ENCODE data around the gene DPPA5. TPM values are rescaled to one million over a fixed set of nuclear protein-coding genes. Genes with fewer than 3 reads are reported as not detected.

Gene DPPA5
- polyA plus RNA-seq, 1 donor from 2014 or later = not detected

GRCh38 chr6:73367761-73368355 lies 13.8 kb upstream of the DPPA5 start:
- Histone ChIP-seq H2AFZ (ENCODE audit: low read depth, low read length) (no peak overlapping the region), H3K4me2 (ENCODE audit: low read length) (no peak overlapping the region), H3K9me3 (ENCODE audit: low read length) (no peaks in the 10 kb centered on the region), H3F3A (ENCODE audit: insufficient read depth, low read length, poor library complexity, severe bottlenecking) (no peaks in the 10 kb centered on the region), H3K27me3 (ENCODE audit: insufficient read depth, low read depth, low read length) (no peaks in the 10 kb centered on the region), H3K4me3 (ENCODE audit: low read length) (no peak overlapping the region), H3K9ac (ENCODE audit: low read length) (no peak overlapping the region), H3K79me2 (replicated peaks; ENCODE audit: insufficient read depth, low read length) (no peaks in the 10 kb centered on the region), H4K20me1 (ENCODE audit: insufficient read depth) (no peaks in the 10 kb centered on the region), H3K36me3 (ENCODE audit: insufficient read depth, low read length) (no peaks in the 10 kb centered on the region), H3K27ac (ENCODE audit: low read length) (no peak overlapping the region), H3K9me2 (ENCODE audit: insufficient read depth, low read length) (no peaks in the 10 kb centered on the region)
- TF ChIP-seq EZH2 (IDR thresholded peaks at IDR 0.05; ENCODE audit: borderline replicate concordance, insufficient read depth, low read length, poor library complexity, severe bottlenecking) (no peak), MXI1 (conservative IDR thresholded peaks at IDR 0.05; ENCODE audit: poor library complexity, severe bottlenecking) (no peak), EP300 (conservative IDR thresholded peaks at IDR 0.05; ENCODE audit: poor library complexity, severe bottlenecking) (no peak), SMC3 (conservative IDR thresholded peaks at IDR 0.05; ENCODE audit: poor library complexity) (no peak), POLR2AphosphoS5 (IDR thresholded peaks at IDR 0.05) (no peak), TAF1 (IDR thresholded peaks at IDR 0.05; ENCODE audit: low read depth) (no peak), RAD21 (conservative IDR thresholded peaks at IDR 0.05) (no peak)
- TF ChIP-seq, protein P1, sequence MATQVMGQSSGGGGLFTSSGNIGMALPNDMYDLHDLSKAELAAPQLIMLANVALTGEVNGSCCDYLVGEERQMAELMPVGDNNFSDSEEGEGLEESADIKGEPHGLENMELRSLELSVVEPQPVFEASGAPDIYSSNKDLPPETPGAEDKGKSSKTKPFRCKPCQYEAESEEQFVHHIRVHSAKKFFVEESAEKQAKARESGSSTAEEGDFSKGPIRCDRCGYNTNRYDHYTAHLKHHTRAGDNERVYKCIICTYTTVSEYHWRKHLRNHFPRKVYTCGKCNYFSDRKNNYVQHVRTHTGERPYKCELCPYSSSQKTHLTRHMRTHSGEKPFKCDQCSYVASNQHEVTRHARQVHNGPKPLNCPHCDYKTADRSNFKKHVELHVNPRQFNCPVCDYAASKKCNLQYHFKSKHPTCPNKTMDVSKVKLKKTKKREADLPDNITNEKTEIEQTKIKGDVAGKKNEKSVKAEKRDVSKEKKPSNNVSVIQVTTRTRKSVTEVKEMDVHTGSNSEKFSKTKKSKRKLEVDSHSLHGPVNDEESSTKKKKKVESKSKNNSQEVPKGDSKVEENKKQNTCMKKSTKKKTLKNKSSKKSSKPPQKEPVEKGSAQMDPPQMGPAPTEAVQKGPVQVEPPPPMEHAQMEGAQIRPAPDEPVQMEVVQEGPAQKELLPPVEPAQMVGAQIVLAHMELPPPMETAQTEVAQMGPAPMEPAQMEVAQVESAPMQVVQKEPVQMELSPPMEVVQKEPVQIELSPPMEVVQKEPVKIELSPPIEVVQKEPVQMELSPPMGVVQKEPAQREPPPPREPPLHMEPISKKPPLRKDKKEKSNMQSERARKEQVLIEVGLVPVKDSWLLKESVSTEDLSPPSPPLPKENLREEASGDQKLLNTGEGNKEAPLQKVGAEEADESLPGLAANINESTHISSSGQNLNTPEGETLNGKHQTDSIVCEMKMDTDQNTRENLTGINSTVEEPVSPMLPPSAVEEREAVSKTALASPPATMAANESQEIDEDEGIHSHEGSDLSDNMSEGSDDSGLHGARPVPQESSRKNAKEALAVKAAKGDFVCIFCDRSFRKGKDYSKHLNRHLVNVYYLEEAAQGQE (IDR thresholded peaks at IDR 0.05; ENCODE audit: borderline replicate concordance) = no peak
- TF ChIP-seq, protein P2, sequence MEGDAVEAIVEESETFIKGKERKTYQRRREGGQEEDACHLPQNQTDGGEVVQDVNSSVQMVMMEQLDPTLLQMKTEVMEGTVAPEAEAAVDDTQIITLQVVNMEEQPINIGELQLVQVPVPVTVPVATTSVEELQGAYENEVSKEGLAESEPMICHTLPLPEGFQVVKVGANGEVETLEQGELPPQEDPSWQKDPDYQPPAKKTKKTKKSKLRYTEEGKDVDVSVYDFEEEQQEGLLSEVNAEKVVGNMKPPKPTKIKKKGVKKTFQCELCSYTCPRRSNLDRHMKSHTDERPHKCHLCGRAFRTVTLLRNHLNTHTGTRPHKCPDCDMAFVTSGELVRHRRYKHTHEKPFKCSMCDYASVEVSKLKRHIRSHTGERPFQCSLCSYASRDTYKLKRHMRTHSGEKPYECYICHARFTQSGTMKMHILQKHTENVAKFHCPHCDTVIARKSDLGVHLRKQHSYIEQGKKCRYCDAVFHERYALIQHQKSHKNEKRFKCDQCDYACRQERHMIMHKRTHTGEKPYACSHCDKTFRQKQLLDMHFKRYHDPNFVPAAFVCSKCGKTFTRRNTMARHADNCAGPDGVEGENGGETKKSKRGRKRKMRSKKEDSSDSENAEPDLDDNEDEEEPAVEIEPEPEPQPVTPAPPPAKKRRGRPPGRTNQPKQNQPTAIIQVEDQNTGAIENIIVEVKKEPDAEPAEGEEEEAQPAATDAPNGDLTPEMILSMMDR (IDR thresholded peaks at IDR 0.05; ENCODE audit: poor library complexity, severe bottlenecking) = no peak

DNA sequence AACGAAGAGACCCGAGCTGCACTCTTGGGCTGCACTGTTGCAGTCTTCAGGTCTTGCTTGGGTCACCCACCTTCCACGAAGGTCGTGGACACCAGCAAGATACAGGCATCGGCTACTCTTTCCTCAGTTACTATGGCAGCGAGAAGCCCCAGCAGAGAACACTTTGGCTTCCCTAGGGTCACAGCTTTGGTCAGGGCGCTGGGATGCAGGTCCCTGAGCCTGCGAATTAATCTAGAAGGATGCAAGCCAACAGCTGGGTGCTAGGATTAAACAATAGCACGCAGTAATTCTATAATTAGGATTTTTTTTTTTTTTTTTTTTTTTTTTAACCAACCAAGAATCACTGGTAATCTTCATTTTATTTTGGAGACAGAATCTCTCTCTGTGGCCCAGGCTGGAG lies 10.5 kb upstream of the DPPA5 start:
- TF ChIP-seq EZH2 (IDR thresholded peaks at IDR 0.05; ENCODE audit: borderline replicate concordance, insufficient read depth, low read length, poor library complexity, severe bottlenecking) (no peak), MXI1 (conservative IDR thresholded peaks at IDR 0.05; ENCODE audit: poor library complexity, severe bottlenecking) (no peak), POLR2AphosphoS5 (IDR thresholded peaks at IDR 0.05) (no peak), RAD21 (conservative IDR thresholded peaks at IDR 0.05) (no peak), TAF1 (IDR thresholded peaks at IDR 0.05; ENCODE audit: low read depth) (no peak), EP300 (conservative IDR thresholded peaks at IDR 0.05; ENCODE audit: poor library complexity, severe bottlenecking) (no peak), SMC3 (conservative IDR thresholded peaks at IDR 0.05; ENCODE audit: poor library complexity) (no peak)
- TF ChIP-seq, protein P2 (IDR thresholded peaks at IDR 0.05; ENCODE audit: poor library complexity, severe bottlenecking) = no peak
- H3K79me2 ChIP-seq (replicated peaks; ENCODE audit: insufficient read depth, low read length) = no peaks in the 10 kb centered on the region
- no peaks in the 10 kb centered on the region for H3K9me2 ChIP-seq (ENCODE audit: insufficient read depth, low read length)
- H3K36me3 ChIP-seq (ENCODE audit: insufficient read depth, low read length) = no peaks in the 10 kb centered on the region
- no peak overlapping the region for H3K4me2 ChIP-seq (ENCODE audit: low read length)
- no peaks in the 10 kb centered on the region for H4K20me1 ChIP-seq (ENCODE audit: insufficient read depth)
- H3K9ac ChIP-seq (ENCODE audit: low read length) = no peak overlapping the region
- no peaks in the 10 kb centered on the region for H3F3A ChIP-seq (ENCODE audit: insufficient read depth, low read length, poor library complexity, severe bottlenecking)
- no peak overlapping the region for H3K4me3 ChIP-seq (ENCODE audit: low read length)
- H3K27me3 ChIP-seq (ENCODE audit: insufficient read depth, low read depth, low read length) = no peaks in the 10 kb centered on the region
- no peak overlapping the region for H3K27ac ChIP-seq (ENCODE audit: low read length)
- H3K9me3 ChIP-seq (ENCODE audit: low read length) = no peaks in the 10 kb centered on the region
- no peak overlapping the region for H2AFZ ChIP-seq (ENCODE audit: low read depth, low read length)
